ENCODE measurements around the gene BDNF. TPM values are rescaled to one million over a fixed set of nuclear protein-coding genes. Genes with fewer than 3 reads are reported as not detected.

The BDNF gene
- total and polyA plus RNA-seq, 2 donors (not counting 3 experiments of a cell fraction or from before 2014, with no cell fraction given): 3.1 to 3.6 TPM

DNA sequence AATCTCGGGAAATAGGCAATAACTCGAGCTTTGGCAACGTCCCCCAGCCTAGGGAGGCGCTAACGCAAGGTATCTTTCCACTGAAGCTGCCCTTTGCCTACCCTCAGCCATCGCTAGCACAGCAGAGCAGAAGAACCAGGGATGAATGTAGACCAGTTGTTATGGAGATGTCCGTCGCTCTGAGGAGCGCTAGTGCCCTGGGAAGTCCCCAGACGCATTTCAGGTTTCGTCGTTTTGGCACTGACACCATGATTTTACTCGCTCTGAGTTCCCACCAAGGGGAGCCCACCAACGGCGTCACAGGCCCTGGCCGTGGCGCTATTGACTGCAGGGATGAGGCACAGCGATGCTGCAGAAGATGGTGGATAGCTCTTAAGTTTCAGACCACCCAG, 22.7 kb upstream of the BDNF start:
- Histone ChIP-seq H3K27ac (ENCODE audit: insufficient read depth, low read depth, low read length) (no peak overlapping the region), H4K20me1 (replicated peaks; ENCODE audit: control insufficient read depth, extremely low read depth, insufficient read depth, low read length) (no peaks in the 10 kb centered on the region), H3K4me1 (ENCODE audit: control insufficient read depth, extremely low read depth, insufficient read depth, low read length) (peaks cover 12% of the 10 kb centered on the region), H3K36me3 (ENCODE audit: control insufficient read depth in 2 of 2, extremely low read depth in 1 of 2, insufficient read depth in 2 of 2, low read length in 2 of 2) (no peaks in the 10 kb centered on the region), H3K27me3 (ENCODE audit: control insufficient read depth in 2 of 2, insufficient read depth in 2 of 2, low read length in 2 of 2) (peaks cover 52 to 66% of the 10 kb centered on the region in 2 experiments), H2AFZ (ENCODE audit: low read depth, low read length) (no peak overlapping the region), H3K9ac (replicated peaks; ENCODE audit: extremely low read depth, insufficient read depth, low read length) (no peak overlapping the region), H3K4me3 (replicated peaks in 1 of 3; ENCODE audit: insufficient read depth in 1 of 3, low read depth in 1 of 3, low read length in 3 of 3) (peak overlapping the region in 1 of 3 experiments; percentile 36), H3K9me1 (replicated peaks; ENCODE audit: control insufficient read depth, extremely low read depth, insufficient read depth, low read length) (no peaks in the 10 kb centered on the region), H3K79me2 (ENCODE audit: control insufficient read depth, insufficient read depth, low read length) (no peaks in the 10 kb centered on the region), H3K4me2 (ENCODE audit: insufficient read depth, low read length) (peak overlapping the region; percentile 69), H3K9me3 (replicated peaks; ENCODE audit: control insufficient read depth, insufficient read depth, low read length) (no peaks in the 10 kb centered on the region)
- BruUV-seq (replicated peaks): no TSS peak
- TF ChIP-seq EZH2 (IDR thresholded peaks at IDR 0.05; ENCODE audit: borderline replicate concordance, low read depth, low read length, severe bottlenecking): peak; percentile 7
- TF ChIP-seq, protein P1, sequence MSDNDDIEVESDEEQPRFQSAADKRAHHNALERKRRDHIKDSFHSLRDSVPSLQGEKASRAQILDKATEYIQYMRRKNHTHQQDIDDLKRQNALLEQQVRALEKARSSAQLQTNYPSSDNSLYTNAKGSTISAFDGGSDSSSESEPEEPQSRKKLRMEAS (IDR thresholded peaks at IDR 0.05; ENCODE audit: insufficient read depth, insufficient read length): no peak
- dilution Hi-C loops (cut with MboI; ENCODE audit: extremely low pct_ligation_motif_present, low sequenced_read_pairs) (no loop called here), intact Hi-C loops (cut with micrococcal nuclease) (no loop called here)
- ChIA-PET POLR2A (no interaction called here), CTCF (interaction anchor here (1.0 to 1.6 kb wide), 3 partner anchors 13 to 1297 kb away, joined by 3 to 4 read pairs (median 3); no protein-coding TSS in a partner anchor)
- FAIRE-seq (no peak), DNase-seq (ENCODE audit: low read depth, low spot score) (no peak)

DNA sequence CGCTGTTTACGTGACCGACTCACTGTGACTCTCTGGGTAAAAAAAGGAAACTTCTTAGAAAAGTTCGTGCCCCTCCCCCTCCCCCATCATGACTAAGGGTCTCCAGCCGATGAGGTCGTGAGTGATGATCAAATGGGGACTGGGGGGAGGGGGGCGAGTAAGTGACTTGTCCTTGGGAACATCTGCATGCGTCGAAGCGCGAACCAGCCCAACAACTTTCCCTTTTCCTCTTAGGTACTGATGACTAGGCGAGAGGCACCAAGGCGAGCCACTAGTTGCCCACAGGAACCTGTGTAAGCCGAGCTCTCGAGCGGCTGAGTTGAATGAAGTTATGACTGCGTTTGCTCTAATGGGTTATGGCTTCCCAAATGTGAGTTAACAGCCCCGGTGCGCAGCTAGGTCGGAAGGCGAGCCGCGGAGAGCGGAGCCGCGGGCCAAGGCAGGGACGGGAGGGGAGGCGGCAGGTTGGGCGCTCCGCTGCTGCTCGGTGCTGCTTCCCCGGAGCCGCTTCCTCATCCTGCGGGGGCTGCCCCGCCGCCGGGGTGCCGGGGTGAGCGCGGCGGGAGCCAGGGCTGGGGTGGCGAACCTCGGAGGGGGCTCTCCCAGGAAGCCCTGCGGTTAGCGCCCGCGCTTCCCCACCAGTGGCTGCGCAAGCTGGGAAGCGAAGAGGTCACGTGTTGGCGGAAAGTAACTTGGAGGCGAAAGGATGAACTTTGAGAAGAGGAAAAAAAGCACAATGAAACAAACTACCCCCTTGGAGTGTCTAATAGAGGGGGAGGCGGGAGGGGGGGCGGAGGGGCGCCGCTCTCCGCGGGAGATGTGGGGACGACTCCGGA, 22.1 kb upstream of the BDNF start:
- H3K79me2 ChIP-seq (ENCODE audit: control insufficient read depth, insufficient read depth, low read length): no peaks in the 10 kb centered on the region
- POLR2A ChIA-PET: no interaction called here
- H3K4me1 ChIP-seq (ENCODE audit: control insufficient read depth, extremely low read depth, insufficient read depth, low read length): peaks cover 14% of the 10 kb centered on the region
- peak overlapping the region; percentile 69 for H3K4me2 ChIP-seq (ENCODE audit: insufficient read depth, low read length)
- DNase-seq (ENCODE audit: low read depth, low spot score) (peak; percentile 26), FAIRE-seq (no peak)
- TF ChIP-seq EZH2 (IDR thresholded peaks at IDR 0.05; ENCODE audit: borderline replicate concordance, low read depth, low read length, severe bottlenecking) (peak; percentile 1), FOS (IDR thresholded peaks at IDR 0.05; ENCODE audit: borderline replicate concordance, insufficient read depth, low read length) (no peak), MYC (IDR thresholded peaks at IDR 0.05; ENCODE audit: low read depth, low read length) (no peak)
- no peak overlapping the region for H2AFZ ChIP-seq (ENCODE audit: low read depth, low read length)
- H3K4me3 ChIP-seq (replicated peaks in 1 of 3; ENCODE audit: insufficient read depth in 1 of 3, low read depth in 1 of 3, low read length in 3 of 3): peak overlapping the region; percentile 6 to 36 (median 15)
- dilution Hi-C loops (cut with MboI; ENCODE audit: extremely low pct_ligation_motif_present, low sequenced_read_pairs): no loop called here
- H3K9ac ChIP-seq (replicated peaks; ENCODE audit: extremely low read depth, insufficient read depth, low read length): no peak overlapping the region
- H3K9me1 ChIP-seq (replicated peaks; ENCODE audit: control insufficient read depth, extremely low read depth, insufficient read depth, low read length): no peaks in the 10 kb centered on the region
- H3K9me3 ChIP-seq (replicated peaks; ENCODE audit: control insufficient read depth, insufficient read depth, low read length): no peaks in the 10 kb centered on the region
- CTCF ChIA-PET: interaction anchor here (1.0 to 1.6 kb wide), 3 partner anchors 14 to 1298 kb away, joined by 3 to 4 read pairs (median 3); no protein-coding TSS in a partner anchor
- intact Hi-C loops (cut with micrococcal nuclease): no loop called here
- no TSS peak for BruUV-seq (replicated peaks)
- no peaks in the 10 kb centered on the region for H3K36me3 ChIP-seq (ENCODE audit: control insufficient read depth in 2 of 2, extremely low read depth in 1 of 2, insufficient read depth in 2 of 2, low read length in 2 of 2)
- no peaks in the 10 kb centered on the region for H4K20me1 ChIP-seq (replicated peaks; ENCODE audit: control insufficient read depth, extremely low read depth, insufficient read depth, low read length)
- H3K27me3 ChIP-seq (ENCODE audit: control insufficient read depth in 2 of 2, insufficient read depth in 2 of 2, low read length in 2 of 2): peaks cover 56 to 70% of the 10 kb centered on the region in 2 experiments
- no peak overlapping the region for H3K27ac ChIP-seq (ENCODE audit: insufficient read depth, low read depth, low read length)

Measured in endothelial cell of umbilical vein (primary cell).